OCI-LY3 (cell line): ENCODE measurements around the gene PTGER2.

ENCODE experiments used
- H2AFZ ChIP-seq: fragments of 200-600, 300-600 bp; shearing (Covaris generic); 2 replicates; pipeline ENCODE4 v1.6.0; 2014; ENCODE audit warnings: antibody characterized with exemption, low read depth, low read length
- H3K27ac ChIP-seq: fragments of 200-600, 300-600 bp; sonication (generic); 2 replicates; pipeline ENCODE4 v1.5.1; 2014; ENCODE audit warnings: mild to moderate bottlenecking, low read length, moderate library complexity, mixed read lengths
- H3K27me3 ChIP-seq: fragments of 200-600, 300-600 bp; sonication (generic); 2 replicates; pipeline ENCODE4 v1.6.1; 2014; ENCODE audit warnings: low read depth, low read length, mixed read lengths
- H3K36me3 ChIP-seq: fragments of 200-600, 300-600 bp; sonication (generic); replicated peaks from 2 replicates; pipeline ENCODE3; 2014; ENCODE audit warnings: low read depth, low read length, mixed read lengths
- H3K4me1 ChIP-seq: fragments of 300-600, 200-600 bp; sonication (generic); 2 replicates; pipeline ENCODE4 v1.6.1; 2014; ENCODE audit warnings: low read length, mixed read lengths
- H3K4me2 ChIP-seq: fragments of 200-600, 300-600 bp; sonication (generic); 2 replicates; pipeline ENCODE4 v1.6.1; 2014; ENCODE audit warnings: low read length, mixed read lengths
- H3K4me3 ChIP-seq: fragments of 300-600, 200-600 bp; sonication (generic); 2 replicates; pipeline ENCODE4 v1.5.1; 2014; ENCODE audit warnings: antibody characterized with exemption, mild to moderate bottlenecking, low read length, moderate library complexity
- H3K79me2 ChIP-seq: fragments of 300-600, 200-600 bp; shearing (Covaris generic); 2 replicates; pipeline ENCODE4 v1.6.1; 2014; ENCODE audit warnings: mild to moderate bottlenecking, low read length, mixed read lengths
- H3K9ac ChIP-seq: fragments of 300-600, 200-600 bp; shearing (Covaris generic); 2 replicates; pipeline ENCODE4 v1.6.0; 2014; ENCODE audit warnings: mild to moderate bottlenecking, low read length, moderate library complexity
- H3K9me3 ChIP-seq: fragments of 200-600, 300-600 bp; shearing (Covaris generic); 2 replicates; pipeline ENCODE4 v1.6.1; 2014; ENCODE audit warnings: low read length, mixed read lengths; ENCODE audit not compliant: insufficient read depth
- H4K20me1 ChIP-seq: fragments of 200-600, 300-600 bp; sonication (generic); 2 replicates; pipeline ENCODE4 v1.6.1; 2016; ENCODE audit warnings: low read length, mixed read lengths; ENCODE audit not compliant: insufficient read depth
- EZH2phosphoT487 ChIP-seq: fragments of 200-600 bp; shearing (Covaris generic); IDR thresholded peaks from 2 replicates; pipeline ENCODE4 v1.6.1; 2018; ENCODE audit warnings: antibody characterized with exemption, mixed run types, low read depth
- TF ChIP-seq, protein P1 (sequence below): fragments of 200-600, 300-600 bp; sonication (generic); IDR thresholded peaks from 2 replicates; pipeline ENCODE4 v1.5.1; 2014; ENCODE audit warnings: antibody characterized with exemption, low read length, low read depth

The PTGER2 gene

DNA sequence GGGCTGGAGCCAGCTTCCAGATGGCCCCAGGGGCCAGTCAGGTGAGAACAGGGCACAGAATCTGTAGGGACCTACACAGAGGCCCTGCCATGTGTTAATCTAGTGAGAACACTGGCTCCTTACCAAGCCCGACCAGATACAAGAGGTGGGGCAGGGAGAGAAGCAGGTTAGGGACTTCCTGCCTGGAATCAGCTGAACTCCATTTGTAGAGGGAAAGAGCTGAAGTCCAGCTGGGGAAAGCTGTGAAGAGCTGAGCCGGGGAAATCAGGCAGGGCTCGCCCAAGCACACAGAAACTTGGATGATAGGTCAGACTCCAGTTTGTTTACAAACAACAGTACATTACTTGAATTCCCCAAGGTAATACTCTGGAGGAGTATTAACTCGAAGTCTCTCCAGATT lies 46.7 kb downstream of the PTGER2 start:
- no peak overlapping the region for H3K27ac ChIP-seq
- no peaks in the 10 kb centered on the region for H3K4me1 ChIP-seq
- no peaks in the 10 kb centered on the region for H3K36me3 ChIP-seq
- H2AFZ ChIP-seq, result no peak overlapping the region
- H3K9ac ChIP-seq, result no peak overlapping the region
- no peak overlapping the region for H3K4me2 ChIP-seq
- H3K9me3 ChIP-seq, result no peaks in the 10 kb centered on the region
- TF ChIP-seq, protein P1, sequence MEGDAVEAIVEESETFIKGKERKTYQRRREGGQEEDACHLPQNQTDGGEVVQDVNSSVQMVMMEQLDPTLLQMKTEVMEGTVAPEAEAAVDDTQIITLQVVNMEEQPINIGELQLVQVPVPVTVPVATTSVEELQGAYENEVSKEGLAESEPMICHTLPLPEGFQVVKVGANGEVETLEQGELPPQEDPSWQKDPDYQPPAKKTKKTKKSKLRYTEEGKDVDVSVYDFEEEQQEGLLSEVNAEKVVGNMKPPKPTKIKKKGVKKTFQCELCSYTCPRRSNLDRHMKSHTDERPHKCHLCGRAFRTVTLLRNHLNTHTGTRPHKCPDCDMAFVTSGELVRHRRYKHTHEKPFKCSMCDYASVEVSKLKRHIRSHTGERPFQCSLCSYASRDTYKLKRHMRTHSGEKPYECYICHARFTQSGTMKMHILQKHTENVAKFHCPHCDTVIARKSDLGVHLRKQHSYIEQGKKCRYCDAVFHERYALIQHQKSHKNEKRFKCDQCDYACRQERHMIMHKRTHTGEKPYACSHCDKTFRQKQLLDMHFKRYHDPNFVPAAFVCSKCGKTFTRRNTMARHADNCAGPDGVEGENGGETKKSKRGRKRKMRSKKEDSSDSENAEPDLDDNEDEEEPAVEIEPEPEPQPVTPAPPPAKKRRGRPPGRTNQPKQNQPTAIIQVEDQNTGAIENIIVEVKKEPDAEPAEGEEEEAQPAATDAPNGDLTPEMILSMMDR, result no peak
- TF ChIP-seq EZH2phosphoT487, result no peak
- H3K27me3 ChIP-seq, result peaks cover 75% of the 10 kb centered on the region
- no peaks in the 10 kb centered on the region for H3K79me2 ChIP-seq
- no peak overlapping the region for H3K4me3 ChIP-seq
- H4K20me1 ChIP-seq, result no peaks in the 10 kb centered on the region

DNA sequence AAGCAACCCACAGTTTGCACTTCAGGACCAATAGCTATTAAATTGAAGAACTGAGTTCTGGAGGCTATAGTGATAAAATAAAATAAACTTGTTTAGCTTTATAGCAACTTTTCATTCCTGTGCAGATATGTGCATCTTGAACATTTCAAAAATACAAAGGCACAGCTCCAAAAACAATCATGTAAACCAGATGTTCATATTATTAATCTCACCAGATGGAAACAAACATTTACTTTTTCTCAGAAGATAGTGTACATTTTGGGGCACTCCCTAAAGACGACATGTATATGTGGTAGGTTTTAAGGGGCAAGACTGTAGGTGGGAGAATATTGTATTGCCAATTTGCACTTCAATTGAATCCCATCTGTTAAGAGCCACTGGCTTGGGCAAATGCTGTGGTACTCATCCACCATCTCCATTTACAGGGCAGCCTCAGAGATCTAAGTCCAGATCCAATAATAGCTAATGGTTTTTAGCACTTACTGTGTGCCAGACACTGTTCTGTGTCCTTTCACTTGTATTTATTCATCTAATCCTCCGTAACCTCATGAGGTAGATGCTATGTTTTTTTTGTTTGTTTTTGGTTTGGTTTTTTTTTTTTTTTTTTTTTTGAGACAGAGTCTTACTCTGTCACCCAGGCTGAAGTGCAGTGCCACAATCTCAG lies 49.1 kb downstream of the PTGER2 start:
- Histone ChIP-seq H3K4me3 (no peak overlapping the region), H3K4me2 (no peak overlapping the region), H3K9ac (no peak overlapping the region)

DNA sequence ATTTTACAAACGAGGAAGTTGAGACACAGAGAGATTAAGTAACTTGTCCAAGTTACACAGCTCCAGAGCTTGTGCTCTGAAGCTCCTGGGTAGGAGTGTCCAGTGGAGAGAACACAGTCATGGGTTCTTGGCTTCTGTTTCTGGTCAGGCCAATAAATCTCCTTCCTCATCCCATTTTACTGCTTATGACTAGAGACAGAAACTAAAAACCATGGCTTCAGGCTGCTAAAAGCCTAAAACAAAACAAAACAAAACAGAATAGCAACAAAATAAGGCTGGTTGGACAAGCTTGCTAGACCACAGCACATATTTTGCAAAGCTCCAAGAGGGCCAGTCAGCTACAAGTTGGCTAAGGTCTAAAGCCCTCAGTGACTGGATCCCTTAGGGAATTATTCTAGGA lies 49.8 kb downstream of the PTGER2 start:
- Histone ChIP-seq H2AFZ (no peak overlapping the region), H3K27ac (no peak overlapping the region), H3K4me2 (no peak overlapping the region), H3K36me3 (no peaks in the 10 kb centered on the region), H4K20me1 (no peaks in the 10 kb centered on the region), H3K4me1 (no peaks in the 10 kb centered on the region), H3K4me3 (no peak overlapping the region), H3K79me2 (no peaks in the 10 kb centered on the region), H3K9ac (no peak overlapping the region), H3K9me3 (no peaks in the 10 kb centered on the region), H3K27me3 (peaks cover 92% of the 10 kb centered on the region)
- TF ChIP-seq EZH2phosphoT487, result no peak
- TF ChIP-seq, protein P1, result no peak

More for the DNA sequence above, 49.1 kb downstream of the PTGER2 start:
- Histone ChIP-seq H2AFZ (no peak overlapping the region), H3K27ac (no peak overlapping the region), H4K20me1 (no peaks in the 10 kb centered on the region), H3K36me3 (no peaks in the 10 kb centered on the region), H3K79me2 (no peaks in the 10 kb centered on the region), H3K27me3 (peaks cover 84% of the 10 kb centered on the region), H3K4me1 (no peaks in the 10 kb centered on the region), H3K9me3 (no peaks in the 10 kb centered on the region)
- TF ChIP-seq, protein P1, result no peak
- TF ChIP-seq EZH2phosphoT487, result no peak

DNA sequence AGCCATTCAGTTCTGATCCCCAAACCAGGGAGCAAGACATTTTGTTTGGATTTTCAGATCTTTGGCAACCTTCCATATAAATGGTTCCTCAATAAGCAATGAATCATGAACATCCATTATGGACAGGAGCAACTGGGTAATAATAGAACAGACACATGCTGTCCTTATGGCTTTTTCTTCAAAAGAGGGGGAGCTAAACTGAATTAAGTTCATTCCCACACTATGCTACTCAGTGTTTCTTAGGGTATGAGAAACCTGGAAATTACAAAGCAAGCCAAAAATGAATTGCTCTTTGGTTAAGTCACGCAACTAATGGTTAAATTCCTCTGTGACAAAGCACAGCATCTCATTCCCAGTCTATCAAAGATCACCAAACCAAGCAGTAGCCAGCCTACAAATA lies 51.0 kb downstream of the PTGER2 start:
- no peaks in the 10 kb centered on the region for H3K36me3 ChIP-seq
- H3K4me2 ChIP-seq, result no peak overlapping the region

More for the DNA sequence above, 51.0 kb downstream of the PTGER2 start:
- Histone ChIP-seq H3K79me2 (no peaks in the 10 kb centered on the region), H3K27me3 (peaks cover 92% of the 10 kb centered on the region), H3K4me3 (no peak overlapping the region), H2AFZ (no peak overlapping the region), H3K27ac (no peak overlapping the region), H4K20me1 (no peaks in the 10 kb centered on the region), H3K9me3 (no peaks in the 10 kb centered on the region), H3K4me1 (no peaks in the 10 kb centered on the region), H3K9ac (no peak overlapping the region)
- TF ChIP-seq, protein P1, result no peak
